ENCODE data around the gene ATP8B1.

DNA sequence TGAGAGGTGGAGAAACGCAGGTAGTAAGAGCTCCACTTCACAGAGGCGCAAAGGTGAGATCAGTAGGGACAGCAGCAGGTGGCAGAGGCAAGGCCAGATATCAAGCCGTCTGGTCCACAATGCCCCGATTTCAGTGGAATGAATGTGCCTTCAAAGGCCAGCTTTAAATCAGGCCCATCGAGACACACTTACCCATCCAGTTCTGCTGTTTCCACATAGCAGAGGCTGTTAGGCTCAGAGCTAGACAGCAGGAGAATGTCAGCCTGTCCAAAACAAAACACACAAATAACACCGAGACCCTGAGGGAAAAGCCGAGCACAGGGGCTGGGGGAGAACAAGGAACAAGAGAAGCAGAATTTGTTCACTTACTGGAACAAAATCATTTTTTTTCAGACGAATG lies 105.7 kb downstream of the ATP8B1 start:
- TF ChIP-seq, protein P1, sequence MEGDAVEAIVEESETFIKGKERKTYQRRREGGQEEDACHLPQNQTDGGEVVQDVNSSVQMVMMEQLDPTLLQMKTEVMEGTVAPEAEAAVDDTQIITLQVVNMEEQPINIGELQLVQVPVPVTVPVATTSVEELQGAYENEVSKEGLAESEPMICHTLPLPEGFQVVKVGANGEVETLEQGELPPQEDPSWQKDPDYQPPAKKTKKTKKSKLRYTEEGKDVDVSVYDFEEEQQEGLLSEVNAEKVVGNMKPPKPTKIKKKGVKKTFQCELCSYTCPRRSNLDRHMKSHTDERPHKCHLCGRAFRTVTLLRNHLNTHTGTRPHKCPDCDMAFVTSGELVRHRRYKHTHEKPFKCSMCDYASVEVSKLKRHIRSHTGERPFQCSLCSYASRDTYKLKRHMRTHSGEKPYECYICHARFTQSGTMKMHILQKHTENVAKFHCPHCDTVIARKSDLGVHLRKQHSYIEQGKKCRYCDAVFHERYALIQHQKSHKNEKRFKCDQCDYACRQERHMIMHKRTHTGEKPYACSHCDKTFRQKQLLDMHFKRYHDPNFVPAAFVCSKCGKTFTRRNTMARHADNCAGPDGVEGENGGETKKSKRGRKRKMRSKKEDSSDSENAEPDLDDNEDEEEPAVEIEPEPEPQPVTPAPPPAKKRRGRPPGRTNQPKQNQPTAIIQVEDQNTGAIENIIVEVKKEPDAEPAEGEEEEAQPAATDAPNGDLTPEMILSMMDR (IDR thresholded peaks at IDR 0.05 in 4 of 5, conservative IDR thresholded peaks at IDR 0.05 in 1 of 5) = no peak
- no peak for TF ChIP-seq POLR2A (IDR thresholded peaks at IDR 0.05)

Data from gastrocnemius medialis (tissue), 4 donors.